Peyer's patch (tissue), 4 donors: Measurements from ENCODE around the gene CHST8.

ENCODE experiments used
- CTCF ChIP-seq, 6 experiments: fragments of 450-650 bp in 4 of 6; fragments of 200-600 bp in 2 of 6; sonication (generic) in 1 of 6; IDR thresholded peaks; one replicate each; pipeline ENCODE4 v1.5.1; 2017 to 2019; ENCODE audit warnings: antibody characterized with exemption in 6 of 6, mild to moderate bottlenecking in 3 of 6, moderate library complexity in 1 of 6
- POLR2A ChIP-seq, 2 donors: fragments of 450-650 bp; IDR thresholded peaks; one replicate each; pipeline ENCODE4 v1.5.1; 2017; ENCODE audit warnings: antibody characterized with exemption in 2 of 2, mild to moderate bottlenecking in 2 of 2, moderate library complexity in 2 of 2

GRCh38 chr19:33750587-33751435, 129.1 kb downstream of the CHST8 start:
- TF ChIP-seq CTCF (IDR thresholded peaks at IDR 0.05) (no peak), POLR2A (IDR thresholded peaks at IDR 0.05) (no peak)
